GM10847 (cell line): ENCODE data around the gene DSC1.

Experiments used
- POLR2A ChIP-seq: IDR thresholded peaks from 2 replicates; pipeline ENCODE4 v1.6.1; 2011; ENCODE audit not compliant: insufficient read length; ENCODE audit errors: extremely low read depth

The DSC1 gene

GRCh38 chr18:31138709-31139108 is 23.9 kb downstream of the DSC1 start:
- TF ChIP-seq POLR2A = no peak

GRCh38 chr18:31134988-31135529 is 27.6 kb downstream of the DSC1 start:
- no peak for TF ChIP-seq POLR2A

- no peak for TF ChIP-seq POLR2A
Measured at GRCh38 chr18:31129398-31130115, 33.1 kb downstream of the DSC1 start.

GRCh38 chr18:31125878-31126277 is 36.8 kb downstream of the DSC1 start:
- TF ChIP-seq POLR2A = no peak

- TF ChIP-seq POLR2A = no peak
Measured at GRCh38 chr18:31120594-31120993, 42.1 kb downstream of the DSC1 start.

- TF ChIP-seq POLR2A = no peak
Measured at GRCh38 chr18:31116853-31117595, 45.6 kb downstream of the DSC1 start.

GRCh38 chr18:31112804-31113203 is 49.9 kb downstream of the DSC1 start:
- no peak for TF ChIP-seq POLR2A

GRCh38 chr18:31105733-31106132 is 56.9 kb downstream of the DSC1 start:
- TF ChIP-seq POLR2A = no peak

GRCh38 chr18:31104444-31104843 is 58.2 kb downstream of the DSC1 start:
- no peak for TF ChIP-seq POLR2A

GRCh38 chr18:31103423-31103822 is 59.2 kb downstream of the DSC1 start:
- TF ChIP-seq POLR2A = no peak

- TF ChIP-seq POLR2A = no peak
Measured at GRCh38 chr18:31102941-31103340, 59.7 kb downstream of the DSC1 start.

- no peak for TF ChIP-seq POLR2A
Measured at GRCh38 chr18:31102025-31102684, 60.5 kb downstream of the DSC1 start, which contains the start of gene DSC2. Gene DSC2 (minus strand): TSS chr18:31102421. CDS start chr18:31101971, 450 bp downstream.

- TF ChIP-seq POLR2A = no peak
Measured at GRCh38 chr18:31101183-31102024, 61.3 kb downstream of the DSC1 start.

- TF ChIP-seq POLR2A = no peak
Measured at GRCh38 chr18:31100436-31101182, 62.0 kb downstream of the DSC1 start.
